Measurements from ENCODE around the gene BPI.
A peak's percentile ranks its signal among the peaks of the same experiment; 100 is the strongest.
"Not testable (repeated sequence)": the region's sequence is repeated elsewhere in the genome, so short reads cannot be mapped to it uniquely, and the experiment has no call there.

The BPI gene

GRCh38 chr20:38334016-38334415, 30.1 kb downstream of the BPI start:
- no peak for DNase-seq (ENCODE audit: low read depth, low spot score)

- DNase-seq (ENCODE audit: low read depth, low spot score): no peak
Measured at GRCh38 chr20:38336726-38337125, 32.8 kb downstream of the BPI start.

GRCh38 chr20:38337561-38338140, 33.7 kb downstream of the BPI start:
- peak; percentile 23 for DNase-seq (ENCODE audit: low read depth, low spot score)

- DNase-seq (ENCODE audit: low read depth, low spot score): peak; percentile 31
Measured at GRCh38 chr20:38338849-38339520, 35.0 kb downstream of the BPI start.

- DNase-seq (ENCODE audit: low read depth, low spot score): not testable (repeated sequence)
Measured at GRCh38 chr20:38339521-38339896, 35.6 kb downstream of the BPI start.

GRCh38 chr20:38339997-38340396, 36.0 kb downstream of the BPI start:
- DNase-seq (ENCODE audit: low read depth, low spot score): no peak

- DNase-seq (ENCODE audit: low read depth, low spot score): no peak
Measured at GRCh38 chr20:38340693-38341092, 36.7 kb downstream of the BPI start.

- no peak for DNase-seq (ENCODE audit: low read depth, low spot score)
Measured at GRCh38 chr20:38342216-38342615, 38.3 kb downstream of the BPI start.

GRCh38 chr20:38342713-38343310, 38.9 kb downstream of the BPI start:
- DNase-seq (ENCODE audit: low read depth, low spot score): no peak

GRCh38 chr20:38343311-38344106, 39.6 kb downstream of the BPI start:
- no peak for DNase-seq (ENCODE audit: low read depth, low spot score)

GRCh38 chr20:38344107-38344701, 40.2 kb downstream of the BPI start:
- peak; percentile 13 for DNase-seq (ENCODE audit: low read depth, low spot score)

GRCh38 chr20:38345643-38346042, 41.7 kb downstream of the BPI start:
- DNase-seq (ENCODE audit: low read depth, low spot score): no peak

- DNase-seq (ENCODE audit: low read depth, low spot score): no peak
Measured at GRCh38 chr20:38346247-38346651, 42.3 kb downstream of the BPI start, which contains the start of gene LBP. TSS of gene LBP (plus strand) at chr20:38346482. CDS start at chr20:38346517, 35 bp downstream.

- DNase-seq (ENCODE audit: low read depth, low spot score): no peak
Measured at GRCh38 chr20:38346741-38347140, 42.8 kb downstream of the BPI start.

- DNase-seq (ENCODE audit: low read depth, low spot score): no peak
Measured at GRCh38 chr20:38349856-38350255, 45.9 kb downstream of the BPI start.

- DNase-seq (ENCODE audit: low read depth, low spot score): no peak
Measured at GRCh38 chr20:38350879-38351775, 47.2 kb downstream of the BPI start.

GRCh38 chr20:38353316-38353715, 49.4 kb downstream of the BPI start:
- peak; percentile 14 for DNase-seq (ENCODE audit: low read depth, low spot score)

- no peak for DNase-seq (ENCODE audit: low read depth, low spot score)
Measured at GRCh38 chr20:38354227-38354626, 50.3 kb downstream of the BPI start.

- no peak for DNase-seq (ENCODE audit: low read depth, low spot score)
Measured at GRCh38 chr20:38355161-38356012, 51.4 kb downstream of the BPI start.

- peak; percentile 46 for DNase-seq (ENCODE audit: low read depth, low spot score)
Measured at GRCh38 chr20:38357653-38358207, 53.8 kb downstream of the BPI start.

All from astrocyte of the hippocampus (primary cell).